ENCODE results near the gene PRDM16. TPM values are rescaled to one million over a fixed set of nuclear protein-coding genes. Genes with fewer than 3 reads are reported as not detected.

The PRDM16 gene
- total and polyA plus RNA-seq, 2 of the 13 experiments (the other 11 are each of a cell fraction or from before 2014, with no cell fraction given): 0.15 to 0.81 TPM

GRCh38 chr1:3423245-3423829 is 354.3 kb downstream of the PRDM16 start (continued):
- TF ChIP-seq IKZF5 (CRISPR knock-in tag; IDR thresholded peaks at IDR 0.05) (peak; percentile 97), EHMT2 (IDR thresholded peaks at IDR 0.05; ENCODE audit: borderline replicate concordance, low read depth, low read length) (no peak), GATA4 (IDR thresholded peaks at IDR 0.05; ENCODE audit: borderline replicate concordance, low read depth) (peak; percentile 71; the same call in 1 of the 2 replicates), EP300 (IDR thresholded peaks at IDR 0.05; ENCODE audit: low read depth in 2 of 2, low read length in 2 of 2) (peak in 1 of 2 experiments; percentile 52; a peak in 1 of 4 replicates), EP300 (CRISPR knock-in tag; IDR thresholded peaks at IDR 0.05; ENCODE audit: borderline replicate concordance) (peak; percentile 48; the same call in 1 of the 2 replicates), ZNF75D (CRISPR knock-in tag; IDR thresholded peaks at IDR 0.05; ENCODE audit: borderline replicate concordance) (no peak), SMAD1 (CRISPR knock-in tag; IDR thresholded peaks at IDR 0.05; ENCODE audit: borderline replicate concordance, low read depth) (peak; percentile 38; the same call in 1 of the 2 replicates), U2AF2 (IDR thresholded peaks at IDR 0.05; ENCODE audit: low read depth, low read length) (no peak), NFIC (IDR thresholded peaks at IDR 0.05; ENCODE audit: low read length) (no peak), USF2 (IDR thresholded peaks at IDR 0.05; ENCODE audit: low read depth, low read length) (peak; percentile 83), USF2 (CRISPR knock-in tag; IDR thresholded peaks at IDR 0.05; ENCODE audit: borderline replicate concordance) (peak; percentile 91; the same call in 1 of the 2 replicates), NR1H2 (CRISPR knock-in tag; IDR thresholded peaks at IDR 0.05; ENCODE audit: borderline replicate concordance, low read depth) (0 out of 2 replicates have a peak, but pooled peaks have one; percentile 67), HDAC2 (CRISPR knock-in tag; IDR thresholded peaks at IDR 0.05) (peak; percentile 70; the same call in 1 of the 2 replicates), SAFB2 (CRISPR knock-in tag; IDR thresholded peaks at IDR 0.05; ENCODE audit: borderline replicate concordance, low read depth) (peak; percentile 68; the same call in 1 of the 2 replicates), NFKB2 (CRISPR knock-in tag; IDR thresholded peaks at IDR 0.05; ENCODE audit: borderline replicate concordance) (peak; percentile 80; the same call in 1 of the 2 replicates), MXD4 (CRISPR knock-in tag; IDR thresholded peaks at IDR 0.05) (peak; percentile 78), MYC (CRISPR knock-in tag; IDR thresholded peaks at IDR 0.05; ENCODE audit: borderline replicate concordance) (peak; percentile 90; the same call in 1 of the 2 replicates), ATF1 (CRISPR knock-in tag; IDR thresholded peaks at IDR 0.05) (no peak; the same call in 1 of the 2 replicates)
- TF ChIP-seq, protein P1, sequence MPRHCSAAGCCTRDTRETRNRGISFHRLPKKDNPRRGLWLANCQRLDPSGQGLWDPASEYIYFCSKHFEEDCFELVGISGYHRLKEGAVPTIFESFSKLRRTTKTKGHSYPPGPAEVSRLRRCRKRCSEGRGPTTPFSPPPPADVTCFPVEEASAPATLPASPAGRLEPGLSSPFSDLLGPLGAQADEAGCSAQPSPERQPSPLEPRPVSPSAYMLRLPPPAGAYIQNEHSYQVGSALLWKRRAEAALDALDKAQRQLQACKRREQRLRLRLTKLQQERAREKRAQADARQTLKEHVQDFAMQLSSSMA (CRISPR knock-in tag; IDR thresholded peaks at IDR 0.05): no peak
- TF ChIP-seq, protein P2, sequence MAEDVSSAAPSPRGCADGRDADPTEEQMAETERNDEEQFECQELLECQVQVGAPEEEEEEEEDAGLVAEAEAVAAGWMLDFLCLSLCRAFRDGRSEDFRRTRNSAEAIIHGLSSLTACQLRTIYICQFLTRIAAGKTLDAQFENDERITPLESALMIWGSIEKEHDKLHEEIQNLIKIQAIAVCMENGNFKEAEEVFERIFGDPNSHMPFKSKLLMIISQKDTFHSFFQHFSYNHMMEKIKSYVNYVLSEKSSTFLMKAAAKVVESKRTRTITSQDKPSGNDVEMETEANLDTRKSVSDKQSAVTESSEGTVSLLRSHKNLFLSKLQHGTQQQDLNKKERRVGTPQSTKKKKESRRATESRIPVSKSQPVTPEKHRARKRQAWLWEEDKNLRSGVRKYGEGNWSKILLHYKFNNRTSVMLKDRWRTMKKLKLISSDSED (CRISPR knock-in tag; IDR thresholded peaks at IDR 0.05): no peak
- TF ChIP-seq, protein P3, sequence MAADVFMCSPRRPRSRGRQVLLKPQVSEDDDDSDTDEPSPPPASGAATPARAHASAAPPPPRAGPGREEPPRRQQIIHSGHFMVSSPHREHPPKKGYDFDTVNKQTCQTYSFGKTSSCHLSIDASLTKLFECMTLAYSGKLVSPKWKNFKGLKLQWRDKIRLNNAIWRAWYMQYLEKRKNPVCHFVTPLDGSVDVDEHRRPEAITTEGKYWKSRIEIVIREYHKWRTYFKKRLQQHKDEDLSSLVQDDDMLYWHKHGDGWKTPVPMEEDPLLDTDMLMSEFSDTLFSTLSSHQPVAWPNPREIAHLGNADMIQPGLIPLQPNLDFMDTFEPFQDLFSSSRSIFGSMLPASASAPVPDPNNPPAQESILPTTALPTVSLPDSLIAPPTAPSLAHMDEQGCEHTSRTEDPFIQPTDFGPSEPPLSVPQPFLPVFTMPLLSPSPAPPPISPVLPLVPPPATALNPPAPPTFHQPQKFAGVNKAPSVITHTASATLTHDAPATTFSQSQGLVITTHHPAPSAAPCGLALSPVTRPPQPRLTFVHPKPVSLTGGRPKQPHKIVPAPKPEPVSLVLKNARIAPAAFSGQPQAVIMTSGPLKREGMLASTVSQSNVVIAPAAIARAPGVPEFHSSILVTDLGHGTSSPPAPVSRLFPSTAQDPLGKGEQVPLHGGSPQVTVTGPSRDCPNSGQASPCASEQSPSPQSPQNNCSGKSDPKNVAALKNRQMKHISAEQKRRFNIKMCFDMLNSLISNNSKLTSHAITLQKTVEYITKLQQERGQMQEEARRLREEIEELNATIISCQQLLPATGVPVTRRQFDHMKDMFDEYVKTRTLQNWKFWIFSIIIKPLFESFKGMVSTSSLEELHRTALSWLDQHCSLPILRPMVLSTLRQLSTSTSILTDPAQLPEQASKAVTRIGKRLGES (CRISPR knock-in tag; IDR thresholded peaks at IDR 0.05; ENCODE audit: borderline replicate concordance): peak; percentile 46; the same call in 1 of the 2 replicates
